ENCODE data around the gene NFASC.

Gene NFASC

GRCh38 chr1:204931313-204931712 is 60.7 kb downstream of the NFASC start:
- DNase-seq = no peak

GRCh38 chr1:204931768-204932572 is 61.3 kb downstream of the NFASC start:
- no peak for DNase-seq

DNA sequence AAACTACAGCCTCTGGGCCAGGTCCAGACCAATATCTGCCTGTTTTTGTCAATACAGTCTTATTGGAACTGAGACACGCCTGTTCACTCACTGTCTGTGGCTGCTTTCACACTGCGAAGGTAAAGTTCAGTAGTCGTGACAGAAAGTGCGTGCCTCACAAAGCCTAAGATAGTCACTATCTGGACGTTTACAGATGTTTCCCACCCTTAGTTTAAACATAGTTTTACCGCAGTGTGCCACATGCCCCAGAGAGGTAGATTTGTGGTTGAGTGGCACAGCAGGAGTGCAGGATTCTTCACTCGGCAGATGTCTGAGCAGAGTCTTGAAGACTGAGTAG is 61.9 kb downstream of the NFASC start:
- DNase-seq = no peak

- DNase-seq = no peak
These were observed 64.5 kb downstream of the NFASC start for GRCh38 chr1:204935155-204935554.

- no peak for DNase-seq
These were observed 66.1 kb downstream of the NFASC start for GRCh38 chr1:204936765-204937164.

GRCh38 chr1:204937901-204938300 is 67.2 kb downstream of the NFASC start:
- no peak for DNase-seq

DNA sequence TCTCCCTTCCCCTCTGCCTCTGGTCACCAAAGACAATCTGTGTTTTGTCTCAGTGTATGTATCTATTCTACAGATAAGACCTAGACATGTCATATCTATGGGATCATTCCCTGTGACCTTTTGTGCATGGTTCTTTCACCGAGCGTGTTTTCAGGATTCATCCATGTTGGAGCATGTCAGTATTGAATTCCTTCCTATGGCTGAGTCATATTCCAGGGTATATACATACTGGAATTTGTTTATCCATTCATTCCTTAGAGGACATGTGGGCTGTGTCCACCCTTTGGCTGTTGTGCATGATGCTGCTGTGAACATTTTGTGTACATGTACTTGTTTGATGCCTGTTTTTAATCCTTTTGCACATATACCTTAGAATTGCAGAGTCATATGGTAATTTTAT is 69.9 kb downstream of the NFASC start:
- no peak for DNase-seq

DNA sequence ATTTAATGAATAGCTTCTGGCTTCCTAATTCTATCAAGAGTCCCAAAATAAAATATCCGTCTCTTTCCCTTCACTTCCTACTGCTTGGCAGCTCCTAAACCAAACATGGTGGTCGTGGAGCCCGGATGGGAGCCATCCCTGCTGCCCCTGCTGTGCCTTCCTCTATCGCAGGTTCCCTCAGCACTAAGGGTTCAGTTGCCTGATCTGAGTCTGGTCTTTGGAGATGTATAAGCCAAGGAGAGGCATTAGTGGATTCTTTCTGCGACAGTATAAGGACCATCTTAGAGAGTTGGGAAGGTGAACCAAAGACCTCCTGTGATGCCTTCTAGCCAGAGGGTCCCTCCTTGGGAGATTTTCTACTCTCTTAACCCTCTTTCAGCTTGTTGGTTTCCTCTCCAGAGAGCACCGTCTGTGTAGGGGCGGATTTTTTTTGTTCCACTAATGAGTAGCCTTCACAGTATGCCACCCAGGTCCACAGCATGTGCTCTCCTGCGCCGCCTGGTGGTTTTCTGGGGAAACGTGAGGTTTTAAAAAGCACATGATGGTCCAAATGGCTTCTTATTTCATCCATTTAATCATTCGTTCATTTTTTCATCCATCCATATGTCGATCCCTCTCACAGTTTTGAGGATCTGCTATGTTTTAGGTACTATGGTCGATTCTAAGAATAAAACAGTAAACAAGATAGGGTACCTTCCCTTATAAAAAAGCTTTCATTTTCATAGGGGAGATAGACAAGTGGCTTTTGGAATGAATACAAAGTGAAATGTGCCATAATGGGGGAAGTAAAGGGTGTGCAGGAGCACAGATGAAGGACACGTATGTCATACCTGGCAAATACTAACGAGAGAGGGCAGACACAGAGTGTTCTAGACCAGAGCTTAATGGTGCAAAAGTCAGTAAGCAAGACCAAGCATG is 71.0 kb downstream of the NFASC start:
- DNase-seq = peak; percentile 58

DNA sequence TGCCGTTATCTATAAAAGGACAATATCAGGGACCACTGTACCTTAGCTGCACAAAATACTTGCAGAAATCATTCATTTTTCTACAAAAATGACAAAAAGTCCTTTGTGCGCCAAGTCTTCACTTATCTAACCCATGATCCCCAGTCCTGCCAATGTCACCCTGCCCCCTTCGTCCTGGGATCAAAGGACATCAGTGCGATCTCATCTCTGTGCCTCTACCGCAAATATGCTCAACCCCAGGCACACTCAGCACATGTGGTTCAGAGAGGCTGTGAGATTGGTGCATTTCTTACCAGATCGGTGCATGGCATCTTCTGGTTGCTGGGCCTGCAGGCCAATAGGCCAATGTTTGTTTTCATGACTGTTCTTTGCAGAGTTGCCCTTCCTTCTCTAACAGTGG is 72.8 kb downstream of the NFASC start:
- DNase-seq = no peak

DNA sequence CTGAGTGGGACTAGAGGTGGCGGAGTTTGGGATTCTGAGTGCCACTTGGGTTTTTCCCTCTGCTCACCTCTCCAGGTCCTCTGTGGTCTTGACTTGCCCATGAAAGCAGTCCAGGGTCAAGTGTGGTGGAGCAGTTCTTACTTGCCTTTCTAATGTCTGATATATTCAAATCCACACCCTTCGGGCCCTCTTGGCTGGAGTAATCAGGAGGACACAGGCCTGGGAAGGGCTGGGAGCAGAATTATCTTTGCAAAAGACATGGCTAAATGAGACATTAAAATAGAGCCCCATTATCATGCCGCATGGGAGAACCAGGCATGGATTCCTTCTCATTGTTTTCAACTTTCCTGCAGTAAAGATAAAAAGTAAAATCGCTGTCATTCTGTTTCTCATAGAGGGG is 74.0 kb downstream of the NFASC start:
- DNase-seq = no peak

GRCh38 chr1:204945565-204945977 is 74.9 kb downstream of the NFASC start:
- DNase-seq = no peak

DNA sequence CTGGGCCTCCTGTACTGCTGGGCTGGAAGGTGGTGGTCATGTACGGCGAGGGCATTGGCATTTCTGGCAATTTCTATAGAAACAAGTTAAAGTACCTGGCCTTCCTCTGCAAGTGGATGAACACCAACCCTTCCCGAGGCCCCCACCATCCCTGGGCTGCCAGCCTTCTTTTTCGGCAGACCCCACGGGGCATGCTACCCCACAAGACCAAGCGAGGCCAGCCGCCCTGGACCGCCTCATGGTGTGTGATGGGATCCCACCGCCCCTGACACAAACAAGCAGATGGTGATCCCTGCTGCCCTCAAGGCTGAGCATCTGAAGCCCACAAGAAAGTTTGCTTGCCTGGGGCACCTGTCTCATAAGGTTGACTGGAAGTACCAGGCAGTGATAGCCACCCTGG is 76.0 kb downstream of the NFASC start:
- DNase-seq = no peak

DNA sequence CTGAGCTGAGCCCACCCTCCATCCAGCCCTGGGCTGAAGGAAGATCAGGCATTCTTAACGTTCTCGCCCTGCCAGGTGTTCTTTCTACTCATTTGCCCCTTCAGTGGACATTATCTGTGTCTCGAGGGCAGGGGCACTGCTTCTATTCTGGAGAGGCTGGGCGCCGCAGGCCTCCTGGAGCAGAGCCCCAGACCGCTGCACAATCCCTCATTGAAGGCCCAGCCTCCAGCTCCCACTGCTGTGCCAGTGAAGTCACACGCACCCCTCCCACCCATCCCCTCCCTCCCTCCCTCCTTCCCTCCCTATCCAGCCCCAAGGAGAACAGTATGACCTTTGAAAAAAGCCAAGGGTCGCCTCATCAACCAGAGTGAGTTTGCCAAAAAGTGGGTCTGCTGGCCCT is 76.7 kb downstream of the NFASC start:
- DNase-seq = no peak

GRCh38 chr1:204947747-204948146 is 77.1 kb downstream of the NFASC start:
- no peak for DNase-seq

DNA sequence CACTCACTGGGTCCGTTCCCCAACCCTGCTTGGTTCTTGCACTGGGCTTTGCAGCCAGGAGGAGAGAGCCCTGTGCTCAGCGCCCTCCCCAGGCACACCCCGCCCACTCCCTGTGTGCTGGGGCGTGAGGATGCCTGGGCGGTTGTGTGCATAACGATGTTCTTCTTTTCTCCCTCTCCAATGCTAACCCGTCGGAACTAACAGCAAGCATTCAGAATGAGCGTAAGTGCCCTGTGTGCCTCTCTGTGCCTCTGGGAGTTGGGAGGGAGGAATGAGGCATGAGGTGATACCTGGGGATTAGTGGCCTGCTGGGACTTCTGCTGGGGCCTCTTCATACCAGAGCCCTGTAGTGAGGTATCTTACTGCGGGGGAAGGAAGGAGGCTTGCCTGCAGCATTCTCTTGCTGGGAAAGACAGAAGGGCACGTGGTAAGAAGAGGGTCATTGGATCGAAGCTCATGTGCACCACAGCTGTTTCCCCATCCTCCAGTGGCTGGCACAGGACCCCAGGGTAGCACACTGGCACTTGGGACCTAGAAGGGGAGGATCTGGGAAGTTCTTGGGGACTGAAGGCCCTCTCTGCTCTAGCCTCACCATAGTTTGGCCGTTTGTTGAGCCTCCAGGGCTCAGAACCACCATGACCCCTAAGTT is 79.8 kb downstream of the NFASC start:
- DNase-seq = no peak

GRCh38 chr1:204958317-204959307 is 88.0 kb downstream of the NFASC start:
- no peak for DNase-seq

DNA sequence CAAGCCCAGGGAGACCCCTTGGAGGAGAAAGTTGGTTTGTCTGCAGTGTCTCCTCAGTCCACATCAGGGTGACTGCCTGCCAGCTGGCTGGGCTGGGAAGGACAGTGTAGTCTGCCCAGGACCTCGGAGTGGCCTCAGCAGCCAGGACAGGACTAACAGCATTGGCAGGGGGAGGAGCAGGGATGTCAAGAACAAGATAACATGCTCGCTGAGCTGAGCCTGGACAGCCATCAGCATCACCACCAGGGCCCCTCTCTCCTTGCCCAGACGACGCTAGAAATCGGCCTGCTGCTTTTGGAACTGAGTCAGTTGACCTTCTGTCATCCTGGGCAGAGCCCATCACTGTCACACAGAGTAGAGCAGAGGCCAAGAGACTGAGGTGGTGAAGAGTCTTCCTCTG is 88.7 kb downstream of the NFASC start:
- DNase-seq = no peak

GRCh38 chr1:204959836-204960235 is 89.2 kb downstream of the NFASC start:
- DNase-seq = no peak

DNA sequence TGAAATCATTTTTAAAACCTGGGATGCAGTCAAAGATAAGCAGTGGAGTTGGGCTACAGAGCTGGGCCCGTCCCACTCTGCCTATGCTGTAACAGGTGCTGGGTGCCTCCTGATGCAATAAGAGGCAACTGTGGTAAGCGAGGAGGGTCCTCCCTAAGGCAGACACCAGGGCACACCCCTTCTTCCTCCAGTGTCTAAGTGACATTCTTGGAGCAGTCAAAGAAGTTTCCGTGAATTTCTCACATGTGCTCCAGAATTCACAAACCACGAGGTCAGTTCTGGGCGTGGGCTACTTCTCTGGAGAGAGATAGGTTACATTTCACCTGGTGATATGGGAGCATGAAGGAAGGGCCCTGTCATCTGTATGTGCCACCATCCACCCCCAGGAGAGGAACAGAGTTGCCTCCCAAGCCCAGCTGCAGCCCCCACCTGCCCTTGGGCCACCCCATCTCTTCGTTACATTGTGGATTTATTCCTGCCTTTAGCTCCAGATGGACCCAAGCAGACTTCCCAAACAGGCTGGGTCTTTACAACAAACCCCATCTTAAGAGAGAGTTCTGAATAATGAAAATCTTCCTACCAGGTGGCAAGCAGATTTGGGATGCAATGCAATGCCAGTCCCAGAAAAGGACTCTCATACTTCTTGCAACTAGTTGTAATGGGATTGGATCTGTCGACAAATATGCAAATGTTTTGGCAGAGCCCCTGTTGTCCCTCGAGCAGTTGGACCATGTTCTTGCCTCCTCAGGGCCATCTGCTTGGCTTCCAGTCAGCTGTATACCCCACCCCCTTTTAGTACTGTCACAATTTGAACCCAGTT is 89.9 kb downstream of the NFASC start:
- DNase-seq = no peak

DNA sequence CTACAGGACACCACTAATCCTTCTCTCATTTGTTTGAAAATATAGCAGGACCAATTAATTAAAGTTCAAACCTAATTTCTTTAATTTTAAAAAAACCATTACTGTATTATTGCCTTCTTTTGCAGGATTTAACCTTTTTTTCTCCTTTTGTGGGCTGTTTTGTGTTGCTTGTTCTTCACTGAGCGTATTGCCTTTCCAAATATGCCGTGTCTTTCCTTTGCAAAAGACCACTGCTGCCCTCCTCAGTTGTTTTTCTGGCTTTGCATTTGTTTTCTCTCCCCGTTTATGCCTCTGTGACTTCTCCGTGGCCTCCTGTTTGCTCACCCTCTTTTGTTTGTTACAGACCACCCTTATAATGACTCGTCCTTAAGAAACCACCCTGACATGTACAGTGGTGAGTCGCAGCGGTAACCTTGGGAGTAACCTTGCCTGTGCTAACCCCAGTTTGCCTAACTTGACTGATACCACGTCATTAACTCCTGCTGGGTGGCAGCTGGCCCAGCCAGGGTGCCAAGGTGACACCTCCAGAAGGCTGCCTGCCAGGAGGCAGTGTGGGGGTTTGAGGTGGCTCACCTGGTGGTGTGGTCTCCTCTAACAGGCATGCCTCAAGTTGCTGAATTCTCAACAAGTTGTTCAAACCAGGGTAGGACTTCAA is 91.2 kb downstream of the NFASC start:
- DNase-seq = peak; percentile 6
